Measurements from ENCODE around the gene GNL1. TPM values are rescaled to one million over a fixed set of nuclear protein-coding genes. Genes with fewer than 3 reads are reported as not detected.

Gene GNL1
- total and polyA plus RNA-seq, 10 of the 15 experiments (the other 5 are each of a cell fraction or from before 2014, with no cell fraction given) = 0.18 to 64.5 (median 45.5) TPM

GRCh38 chr6:30520522-30520921 lies 35.8 kb downstream of the GNL1 start:
- no peak overlapping the region for H2AFZ ChIP-seq (ENCODE audit: control insufficient read depth, low read depth, low read length)
- no TSS peak for BruUV-seq (replicated peaks)
- FAIRE-seq = no peak
- TF ChIP-seq ESRRA (IDR thresholded peaks at IDR 0.05; ENCODE audit: low read length) = no peak
- TF ChIP-seq SREBF2 (IDR thresholded peaks at IDR 0.05; ENCODE audit: low read length) = no peak
- TF ChIP-seq LARP7 (IDR thresholded peaks at IDR 0.05) = no peak
- TF ChIP-seq HCFC1 (IDR thresholded peaks at IDR 0.05; ENCODE audit: low read length) = no peak
- TF ChIP-seq EZH2 (IDR thresholded peaks at IDR 0.05; ENCODE audit: borderline replicate concordance, control insufficient read depth, low read depth, low read length) = no peak
- TF ChIP-seq RAD51 (IDR thresholded peaks at IDR 0.05) = no peak
- TF ChIP-seq RB1 (IDR thresholded peaks at IDR 0.05; ENCODE audit: borderline replicate concordance) = no peak
- TF ChIP-seq KDM1A (IDR thresholded peaks at IDR 0.05; ENCODE audit: borderline replicate concordance) = no peak
- TF ChIP-seq ZBTB40 (IDR thresholded peaks at IDR 0.05; ENCODE audit: borderline replicate concordance) = no peak
- TF ChIP-seq POLR2AphosphoS2 (IDR thresholded peaks at IDR 0.05; ENCODE audit: low read depth, low read length) = no peak
- TF ChIP-seq RFX5 (IDR thresholded peaks at IDR 0.05; ENCODE audit: low read depth, low read length) = no peak
- no peak for TF ChIP-seq SUZ12 (IDR thresholded peaks at IDR 0.05; ENCODE audit: unreplicated experiment)
- TF ChIP-seq, protein P1, sequence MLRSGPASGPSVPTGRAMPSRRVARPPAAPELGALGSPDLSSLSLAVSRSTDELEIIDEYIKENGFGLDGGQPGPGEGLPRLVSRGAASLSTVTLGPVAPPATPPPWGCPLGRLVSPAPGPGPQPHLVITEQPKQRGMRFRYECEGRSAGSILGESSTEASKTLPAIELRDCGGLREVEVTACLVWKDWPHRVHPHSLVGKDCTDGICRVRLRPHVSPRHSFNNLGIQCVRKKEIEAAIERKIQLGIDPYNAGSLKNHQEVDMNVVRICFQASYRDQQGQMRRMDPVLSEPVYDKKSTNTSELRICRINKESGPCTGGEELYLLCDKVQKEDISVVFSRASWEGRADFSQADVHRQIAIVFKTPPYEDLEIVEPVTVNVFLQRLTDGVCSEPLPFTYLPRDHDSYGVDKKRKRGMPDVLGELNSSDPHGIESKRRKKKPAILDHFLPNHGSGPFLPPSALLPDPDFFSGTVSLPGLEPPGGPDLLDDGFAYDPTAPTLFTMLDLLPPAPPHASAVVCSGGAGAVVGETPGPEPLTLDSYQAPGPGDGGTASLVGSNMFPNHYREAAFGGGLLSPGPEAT (IDR thresholded peaks at IDR 0.05; ENCODE audit: low read depth) = no peak
- TF ChIP-seq RELA (IDR thresholded peaks at IDR 0.05; ENCODE audit: borderline replicate concordance, partially characterized antibody) = no peak
- no peak for TF ChIP-seq CBX3 (IDR thresholded peaks at IDR 0.05; ENCODE audit: borderline replicate concordance, low read depth)
- TF ChIP-seq TCF3 (IDR thresholded peaks at IDR 0.05; ENCODE audit: borderline replicate concordance, insufficient read depth, low read depth, low read length) = no peak
- TF ChIP-seq BCLAF1 (IDR thresholded peaks at IDR 0.05) = no peak

More at GRCh38 chr6:30520522-30520921, 35.8 kb downstream of the GNL1 start:
- POLR2A ChIA-PET = no interaction called here
- Histone ChIP-seq H3K4me3 (no peak overlapping the region), H3K79me2 (ENCODE audit: control insufficient read depth, insufficient read depth, low read length) (no peaks in the 10 kb centered on the region), H3K27ac (ENCODE audit: control insufficient read depth, insufficient read depth) (no peak overlapping the region), H3K4me2 (ENCODE audit: control insufficient read depth, insufficient read depth) (no peak overlapping the region), H4K20me1 (ENCODE audit: control insufficient read depth, insufficient read depth) (no peaks in the 10 kb centered on the region), H3K27me3 (replicated peaks in 1 of 2; ENCODE audit: control insufficient read depth in 2 of 2, insufficient read depth in 2 of 2, low read length in 1 of 2) (no peaks in the 10 kb centered on the region), H3K9me3 (replicated peaks; ENCODE audit: control insufficient read depth, insufficient read depth, low read length) (peaks cover 4% of the 10 kb centered on the region; the same call in 1 of the 3 replicates), H3K9ac (ENCODE audit: control insufficient read depth, insufficient read depth, low read length) (no peak overlapping the region), H3K36me3 (ENCODE audit: control insufficient read depth in 2 of 2, insufficient read depth in 2 of 2, low read length in 1 of 2) (no peaks in the 10 kb centered on the region), H3K4me1 (ENCODE audit: control insufficient read depth, insufficient read depth, low read length) (no peaks in the 10 kb centered on the region)
- no peak for ATAC-seq
- CTCF ChIA-PET = interaction anchor here (1.0 to 2.1 kb wide), 3 partner anchors 9 to 20 kb away, joined by 3 to 5 read pairs (median 4); no protein-coding TSS in a partner anchor
- RAD21 ChIA-PET (ENCODE audit: unreplicated experiment) = no interaction called here
- intact Hi-C loops (cut with micrococcal nuclease; ENCODE audit: unreplicated experiment) (no loop called here), in situ Hi-C loops (cut with MboI) (no loop called here)
- 93% methylated on average over 6 of the region's 6 CpGs for whole genome bisulfite sequencing (ENCODE audit: insufficient coverage, insufficient replicate concordance, low lambda C conversion rate, missing lambda C conversion rate)
- no peak for DNase-seq (ENCODE audit: low read depth, low spot score)
- SMC1A ChIA-PET (ENCODE audit: uncharacterized antibody, unreplicated experiment) = no interaction called here

Measured in GM12878 (cell line).